Measurements from ENCODE around the gene MYO16. TPM values are rescaled to one million over a fixed set of nuclear protein-coding genes. Genes with fewer than 3 reads are reported as not detected.

The MYO16 gene
- total and polyA plus RNA-seq, 3 experiments from 2014 or later = 0.15 to 0.38 TPM; not detected in 1

GRCh38 chr13:108728370-108728769, 99.0 kb downstream of the MYO16 start:
- Mint-ChIP-seq H3K36me3 (no peaks in the 10 kb centered on the region), H3K9me3 (peaks cover 0 to 4% (median 0%) of the 10 kb centered on the region in 5 donors), H3K4me3 (no peak overlapping the region), H3K4me1 (no peaks in the 10 kb centered on the region), H3K27ac (no peak overlapping the region), H3K27me3 (no peaks in the 10 kb centered on the region)
- no peak for DNase-seq
- Histone ChIP-seq H3K27ac (ENCODE audit: low read depth, low read length) (no peak overlapping the region), H3K27me3 (ENCODE audit: insufficient read depth, low read length, poor library complexity, severe bottlenecking) (no peaks in the 10 kb centered on the region), H3K36me3 (ENCODE audit: insufficient read depth, low read length) (no peaks in the 10 kb centered on the region), H3K9me3 (ENCODE audit: low read length) (no peaks in the 10 kb centered on the region), H3K4me1 (ENCODE audit: insufficient read depth, low read length) (no peaks in the 10 kb centered on the region), H3K4me3 (ENCODE audit: low read length) (no peak overlapping the region)
- POLR2A ChIA-PET = no interaction called here
- CTCF ChIA-PET = no interaction called here

GRCh38 chr13:108733022-108733560, 103.7 kb downstream of the MYO16 start:
- CTCF ChIA-PET = no interaction called here
- Histone ChIP-seq H3K4me1 (ENCODE audit: insufficient read depth, low read length) (no peaks in the 10 kb centered on the region), H3K36me3 (ENCODE audit: insufficient read depth, low read length) (no peaks in the 10 kb centered on the region), H3K9me3 (ENCODE audit: low read length) (no peaks in the 10 kb centered on the region), H3K4me3 (ENCODE audit: low read length) (no peak overlapping the region), H3K27me3 (ENCODE audit: insufficient read depth, low read length, poor library complexity, severe bottlenecking) (no peaks in the 10 kb centered on the region), H3K27ac (ENCODE audit: low read depth, low read length) (no peak overlapping the region)
- no peaks in the 10 kb centered on the region for H3K36me3 Mint-ChIP-seq
- no peak for DNase-seq
- POLR2A ChIA-PET = no interaction called here
- H3K27ac Mint-ChIP-seq = no peak overlapping the region
- no peaks in the 10 kb centered on the region for H3K4me1 Mint-ChIP-seq
- H3K9me3 Mint-ChIP-seq = peaks cover 0 to 5% (median 4%) of the 10 kb centered on the region in 5 donors
- H3K4me3 Mint-ChIP-seq = no peak overlapping the region
- H3K27me3 Mint-ChIP-seq = peaks cover 0 to 2% of the 10 kb centered on the region in 2 donors

DNA sequence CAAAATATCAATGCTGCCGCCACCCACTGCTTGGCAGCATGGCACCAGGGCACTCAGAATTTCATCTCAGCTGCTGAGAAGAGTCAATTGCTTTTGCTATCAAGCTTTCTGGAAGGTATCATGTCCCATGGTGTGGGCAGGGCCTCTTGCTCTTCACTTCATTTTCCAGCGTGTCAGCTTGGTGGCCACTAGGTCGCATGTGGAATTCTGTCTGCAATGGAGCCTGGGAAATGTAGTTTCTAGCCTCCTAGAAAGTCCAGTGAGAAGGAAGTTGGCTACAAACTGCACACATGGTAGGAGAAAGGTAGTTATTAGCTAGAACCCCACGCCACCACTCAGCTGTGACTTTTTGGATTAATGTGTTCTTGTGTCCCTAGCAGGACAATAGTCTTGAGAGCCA, 105.3 kb downstream of the MYO16 start:
- Mint-ChIP-seq H3K4me1 (no peaks in the 10 kb centered on the region), H3K36me3 (no peaks in the 10 kb centered on the region), H3K9me3 (peaks cover 0 to 5% (median 3%) of the 10 kb centered on the region in 5 donors), H3K4me3 (no peak overlapping the region), H3K27ac (no peak overlapping the region), H3K27me3 (peaks cover 0 to 2% of the 10 kb centered on the region in 2 donors)
- H3K4me3 ChIP-seq (ENCODE audit: low read length) = no peak overlapping the region
- no peaks in the 10 kb centered on the region for H3K36me3 ChIP-seq (ENCODE audit: insufficient read depth, low read length)
- no peaks in the 10 kb centered on the region for H3K27me3 ChIP-seq (ENCODE audit: insufficient read depth, low read length, poor library complexity, severe bottlenecking)
- H3K4me1 ChIP-seq (ENCODE audit: insufficient read depth, low read length) = no peaks in the 10 kb centered on the region
- H3K9me3 ChIP-seq (ENCODE audit: low read length) = no peaks in the 10 kb centered on the region
- H3K27ac ChIP-seq (ENCODE audit: low read depth, low read length) = no peak overlapping the region
- ChIA-PET CTCF (no interaction called here), POLR2A (no interaction called here)
- no peak for DNase-seq

DNA sequence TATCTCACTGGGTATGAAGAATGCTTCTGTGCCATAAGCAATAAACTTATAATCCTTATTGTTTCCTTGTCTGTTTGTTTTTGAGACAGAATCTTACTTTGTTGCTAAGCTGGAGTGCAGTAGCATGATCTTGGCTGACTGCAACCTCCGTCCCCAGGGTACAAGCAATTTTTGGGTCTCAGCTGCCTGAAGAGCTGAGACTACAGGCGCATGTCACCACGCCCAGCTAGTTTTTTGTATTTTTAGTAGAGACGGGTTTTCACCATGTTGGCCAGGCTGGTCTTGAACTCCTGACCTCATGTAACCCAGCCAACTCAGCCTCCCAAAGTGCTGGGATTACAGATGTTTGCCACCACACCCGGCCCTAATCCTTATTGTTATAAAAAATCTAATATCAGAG, 112.5 kb downstream of the MYO16 start:
- Mint-ChIP-seq H3K9me3 (peaks cover 2 to 8% (median 5%) of the 10 kb centered on the region in 5 donors), H3K4me1 (no peaks in the 10 kb centered on the region), H3K27me3 (peaks cover 2 to 3% of the 10 kb centered on the region in 2 donors), H3K36me3 (no peaks in the 10 kb centered on the region), H3K27ac (no peak overlapping the region), H3K4me3 (no peak overlapping the region)
- Histone ChIP-seq H3K27me3 (ENCODE audit: insufficient read depth, low read length, poor library complexity, severe bottlenecking) (no peaks in the 10 kb centered on the region), H3K9me3 (ENCODE audit: low read length) (no peaks in the 10 kb centered on the region), H3K36me3 (ENCODE audit: insufficient read depth, low read length) (no peaks in the 10 kb centered on the region), H3K27ac (ENCODE audit: low read depth, low read length) (no peak overlapping the region), H3K4me3 (ENCODE audit: low read length) (no peak overlapping the region), H3K4me1 (ENCODE audit: insufficient read depth, low read length) (no peaks in the 10 kb centered on the region)
- CTCF ChIA-PET = no interaction called here
- POLR2A ChIA-PET = no interaction called here
- DNase-seq = no peak

DNA sequence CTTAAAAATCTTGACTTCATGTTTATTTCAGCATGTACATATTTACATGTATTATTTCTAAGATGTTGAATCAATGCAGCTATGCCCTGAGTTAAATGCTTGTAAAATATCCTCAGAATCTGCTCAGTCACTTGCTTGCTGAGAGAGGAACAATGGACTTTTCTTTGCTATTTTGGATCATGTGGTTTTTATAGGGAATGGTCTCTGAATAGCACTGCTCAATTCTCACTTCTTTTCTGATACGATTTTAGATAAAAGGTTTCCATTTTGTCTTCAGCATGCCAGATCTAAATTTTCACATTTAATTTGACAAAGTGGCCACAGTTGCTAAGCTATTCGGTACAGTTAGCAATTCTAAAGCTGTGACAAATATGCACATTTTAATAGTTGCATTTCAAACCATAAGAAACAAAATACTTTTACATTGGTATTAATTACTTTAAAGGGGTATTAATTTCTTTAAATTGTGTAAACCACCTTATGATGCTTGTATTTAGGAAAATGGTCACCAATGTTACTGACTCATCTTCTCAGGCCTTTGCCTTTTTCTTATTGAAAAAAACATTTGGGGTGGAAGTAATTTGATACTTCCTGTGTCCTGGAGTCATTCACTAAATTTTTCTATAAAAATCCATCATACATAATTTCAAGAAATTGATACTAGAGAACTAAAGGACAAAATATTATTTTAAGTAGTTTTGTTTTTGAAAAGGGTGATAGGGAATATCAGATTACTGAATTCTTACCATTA, 113.5 kb downstream of the MYO16 start:
- peaks cover 2 to 3% of the 10 kb centered on the region in 2 donors for H3K27me3 Mint-ChIP-seq
- H3K4me1 Mint-ChIP-seq = no peaks in the 10 kb centered on the region
- no peaks in the 10 kb centered on the region for H3K9me3 ChIP-seq (ENCODE audit: low read length)
- no peaks in the 10 kb centered on the region for H3K36me3 Mint-ChIP-seq
- H3K4me1 ChIP-seq (ENCODE audit: insufficient read depth, low read length) = no peaks in the 10 kb centered on the region
- H3K4me3 Mint-ChIP-seq = no peak overlapping the region
- DNase-seq = no peak
- peaks cover 5 to 6% (median 5%) of the 10 kb centered on the region in 5 donors for H3K9me3 Mint-ChIP-seq
- ChIA-PET POLR2A (no interaction called here), CTCF (interaction anchor here (1.3 kb wide), 1 partner anchor 28 kb away, joined by 3 read pairs; no protein-coding TSS in a partner anchor)
- no peak overlapping the region for H3K27ac Mint-ChIP-seq
- H3K36me3 ChIP-seq (ENCODE audit: insufficient read depth, low read length) = no peaks in the 10 kb centered on the region
- H3K27ac ChIP-seq (ENCODE audit: low read depth, low read length) = no peak overlapping the region
- H3K27me3 ChIP-seq (ENCODE audit: insufficient read depth, low read length, poor library complexity, severe bottlenecking) = no peaks in the 10 kb centered on the region
- no peak overlapping the region for H3K4me3 ChIP-seq (ENCODE audit: low read length)

- H3K36me3 Mint-ChIP-seq = no peaks in the 10 kb centered on the region
- peaks cover 0 to 3% of the 10 kb centered on the region in 2 donors for H3K27me3 Mint-ChIP-seq
- Histone ChIP-seq H3K27ac (ENCODE audit: low read depth, low read length) (no peak overlapping the region), H3K9me3 (ENCODE audit: low read length) (no peaks in the 10 kb centered on the region), H3K27me3 (ENCODE audit: insufficient read depth, low read length, poor library complexity, severe bottlenecking) (no peaks in the 10 kb centered on the region), H3K36me3 (ENCODE audit: insufficient read depth, low read length) (no peaks in the 10 kb centered on the region), H3K4me3 (ENCODE audit: low read length) (no peak overlapping the region), H3K4me1 (ENCODE audit: insufficient read depth, low read length) (no peaks in the 10 kb centered on the region)
- POLR2A ChIA-PET = no interaction called here
- H3K4me3 Mint-ChIP-seq = no peak overlapping the region
- H3K27ac Mint-ChIP-seq = no peak overlapping the region
- H3K4me1 Mint-ChIP-seq = no peaks in the 10 kb centered on the region
- DNase-seq = no peak
- CTCF ChIA-PET = interaction anchor here (1.3 kb wide), 1 partner anchor 27 kb away, joined by 3 read pairs; no protein-coding TSS in a partner anchor
- H3K9me3 Mint-ChIP-seq = peaks cover 5 to 6% (median 5%) of the 10 kb centered on the region in 5 donors
Measured at GRCh38 chr13:108743522-108743921, 114.1 kb downstream of the MYO16 start.

- no peaks in the 10 kb centered on the region for H3K27me3 ChIP-seq (ENCODE audit: insufficient read depth, low read length, poor library complexity, severe bottlenecking)
- H3K4me3 ChIP-seq (ENCODE audit: low read length) = no peak overlapping the region
- Mint-ChIP-seq H3K27me3 (no peaks in the 10 kb centered on the region), H3K4me3 (no peak overlapping the region), H3K36me3 (no peaks in the 10 kb centered on the region), H3K4me1 (no peaks in the 10 kb centered on the region), H3K27ac (no peak overlapping the region), H3K9me3 (peaks cover 0 to 8% (median 5%) of the 10 kb centered on the region in 5 donors)
- H3K4me1 ChIP-seq (ENCODE audit: insufficient read depth, low read length) = no peaks in the 10 kb centered on the region
- no peaks in the 10 kb centered on the region for H3K36me3 ChIP-seq (ENCODE audit: insufficient read depth, low read length)
- H3K27ac ChIP-seq (ENCODE audit: low read depth, low read length) = no peak overlapping the region
- ChIA-PET POLR2A (no interaction called here), CTCF (no interaction called here)
- no peak for DNase-seq
- H3K9me3 ChIP-seq (ENCODE audit: low read length) = no peaks in the 10 kb centered on the region
Measured at GRCh38 chr13:108747843-108748242, 118.4 kb downstream of the MYO16 start.

- POLR2A ChIA-PET = no interaction called here
- no peaks in the 10 kb centered on the region for H3K9me3 ChIP-seq (ENCODE audit: low read length)
- Mint-ChIP-seq H3K36me3 (no peaks in the 10 kb centered on the region), H3K4me1 (no peaks in the 10 kb centered on the region), H3K27me3 (no peaks in the 10 kb centered on the region), H3K9me3 (peaks cover 0 to 8% (median 0%) of the 10 kb centered on the region in 5 donors), H3K27ac (no peak overlapping the region), H3K4me3 (no peak overlapping the region)
- CTCF ChIA-PET = no interaction called here
- H3K36me3 ChIP-seq (ENCODE audit: insufficient read depth, low read length) = no peaks in the 10 kb centered on the region
- DNase-seq = no peak
- H3K4me3 ChIP-seq (ENCODE audit: low read length) = no peak overlapping the region
- no peaks in the 10 kb centered on the region for H3K4me1 ChIP-seq (ENCODE audit: insufficient read depth, low read length)
- no peak overlapping the region for H3K27ac ChIP-seq (ENCODE audit: low read depth, low read length)
- no peaks in the 10 kb centered on the region for H3K27me3 ChIP-seq (ENCODE audit: insufficient read depth, low read length, poor library complexity, severe bottlenecking)
Measured at GRCh38 chr13:108752276-108752675, 122.9 kb downstream of the MYO16 start.

Data from CD8-positive, alpha-beta memory T cell (primary cell).